SK-N-SH treated with all-trans-retinoic acid at 6 μM for 48 hours (cell line): ENCODE data around the gene CTDNEP1.

Source experiments
- CSDC2 ChIP-seq: fragments of 250-450 bp; sonication (Bioruptor Pico); IDR thresholded peaks from 2 replicates; pipeline ENCODE4 v1.5.0; 2020; ENCODE audit warnings: mild to moderate bottlenecking, moderate library complexity
- GLIS3 ChIP-seq: fragments of 250-450 bp; sonication (Bioruptor Pico); IDR thresholded peaks from 2 replicates; pipeline ENCODE4 v1.5.0; 2020; ENCODE audit warnings: mild to moderate bottlenecking, moderate library complexity
- PPARA ChIP-seq: fragments of 250-450 bp; sonication (Bioruptor Pico); IDR thresholded peaks from 2 replicates; pipeline ENCODE4 v1.5.0; 2020; ENCODE audit warnings: mild to moderate bottlenecking, borderline replicate concordance
- RARB ChIP-seq: fragments of 250-450 bp; sonication (Bioruptor Pico); IDR thresholded peaks from 2 replicates; pipeline ENCODE4 v1.8.0; 2021; ENCODE audit warnings: mild to moderate bottlenecking, moderate library complexity
- TOX ChIP-seq: fragments of 250-450 bp; sonication (Bioruptor Pico); IDR thresholded peaks from 2 replicates; pipeline ENCODE4 v1.8.0; 2021; ENCODE audit warnings: mild to moderate bottlenecking, moderate library complexity, borderline replicate concordance
- ZFP30 ChIP-seq: fragments of 450-650 bp; formaldehyde crosslinking; IDR thresholded peaks from 2 replicates; pipeline ENCODE4 v1.5.0; 2022; ENCODE audit warnings: mild to moderate bottlenecking, moderate library complexity
- ZNF565 ChIP-seq: fragments of 450-650 bp; formaldehyde crosslinking; conservative IDR thresholded peaks from 2 replicates; pipeline ENCODE4 v1.5.0; 2020; ENCODE audit warnings: low read depth, mild to moderate bottlenecking, moderate library complexity
- ZNF70 ChIP-seq: fragments of 450-650 bp; formaldehyde crosslinking; IDR thresholded peaks from 2 replicates; pipeline ENCODE4 v1.5.0; 2020; ENCODE audit warnings: mild to moderate bottlenecking, moderate library complexity
- ZNF8 ChIP-seq: fragments of 450-650 bp; formaldehyde crosslinking; IDR thresholded peaks from 2 replicates; pipeline ENCODE4 v1.5.0; 2020; ENCODE audit warnings: mild to moderate bottlenecking, moderate library complexity
- TF ChIP-seq, protein P1 (sequence below): fragments of 250-450 bp; sonication (Bioruptor Pico); IDR thresholded peaks from 2 replicates; pipeline ENCODE4 v1.5.1; 2020; ENCODE audit warnings: low read depth, mild to moderate bottlenecking, moderate library complexity
- TF ChIP-seq, protein P2 (sequence below): fragments of 250-450 bp; sonication (Bioruptor Pico); IDR thresholded peaks from 2 replicates; pipeline ENCODE4 v1.5.0; 2020; ENCODE audit warnings: mild to moderate bottlenecking, moderate library complexity
- TF ChIP-seq, protein P3 (sequence below): fragments of 250-450 bp; sonication (Bioruptor Pico); IDR thresholded peaks from 2 replicates; pipeline ENCODE4 v1.8.0; 2020; ENCODE audit warnings: mild to moderate bottlenecking, moderate library complexity, borderline replicate concordance

DNA sequence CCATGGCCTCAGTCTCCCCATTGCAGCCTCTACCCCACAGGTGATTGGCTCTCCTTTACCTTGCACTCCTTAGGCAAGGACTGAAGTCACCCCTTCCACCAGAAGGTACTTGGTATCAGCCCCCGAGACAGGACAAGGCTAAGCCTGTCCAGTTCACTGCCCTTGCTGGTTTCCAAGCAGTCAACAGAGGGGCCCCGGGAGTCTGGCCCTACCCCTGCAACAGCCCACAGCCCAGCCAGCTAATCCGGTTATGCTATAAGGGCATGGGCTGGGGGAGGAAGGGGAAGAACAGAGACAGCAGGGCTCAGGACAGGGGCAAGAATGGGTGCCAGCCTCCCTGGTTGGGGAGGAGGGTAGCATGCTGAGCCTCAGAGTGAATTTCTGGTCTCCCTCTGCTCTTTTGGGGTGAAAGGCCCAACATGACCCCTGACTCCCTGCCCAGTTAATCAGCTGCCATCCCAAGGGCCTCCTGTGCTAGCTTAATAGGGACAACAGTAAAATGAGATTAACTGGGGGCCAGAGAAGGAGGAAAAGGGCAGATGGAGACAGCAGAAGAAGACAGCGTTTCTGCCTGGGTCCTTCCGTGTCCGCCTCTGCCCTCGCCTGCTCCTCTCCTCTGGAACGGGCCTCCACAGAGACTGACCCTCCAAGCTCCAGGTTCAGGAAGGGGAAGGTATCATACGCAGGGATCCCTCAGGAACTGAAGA is 42.6 kb downstream of the CTDNEP1 start:
- TF ChIP-seq PPARA (CRISPR knock-in tag) (no peak), ZFP30 (CRISPR knock-in tag) (no peak), TOX (CRISPR knock-in tag) (no peak), ZNF8 (CRISPR knock-in tag) (no peak), ZNF70 (CRISPR knock-in tag) (no peak), ZNF565 (no peak), RARB (CRISPR knock-in tag) (no peak), CSDC2 (no peak), GLIS3 (CRISPR knock-in tag) (no peak)
- TF ChIP-seq, protein P1, sequence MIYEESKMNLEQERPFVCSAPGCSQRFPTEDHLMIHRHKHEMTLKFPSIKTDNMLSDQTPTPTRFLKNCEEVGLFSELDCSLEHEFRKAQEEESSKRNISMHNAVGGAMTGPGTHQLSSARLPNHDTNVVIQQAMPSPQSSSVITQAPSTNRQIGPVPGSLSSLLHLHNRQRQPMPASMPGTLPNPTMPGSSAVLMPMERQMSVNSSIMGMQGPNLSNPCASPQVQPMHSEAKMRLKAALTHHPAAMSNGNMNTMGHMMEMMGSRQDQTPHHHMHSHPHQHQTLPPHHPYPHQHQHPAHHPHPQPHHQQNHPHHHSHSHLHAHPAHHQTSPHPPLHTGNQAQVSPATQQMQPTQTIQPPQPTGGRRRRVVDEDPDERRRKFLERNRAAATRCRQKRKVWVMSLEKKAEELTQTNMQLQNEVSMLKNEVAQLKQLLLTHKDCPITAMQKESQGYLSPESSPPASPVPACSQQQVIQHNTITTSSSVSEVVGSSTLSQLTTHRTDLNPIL (CRISPR knock-in tag): no peak
- TF ChIP-seq, protein P2, sequence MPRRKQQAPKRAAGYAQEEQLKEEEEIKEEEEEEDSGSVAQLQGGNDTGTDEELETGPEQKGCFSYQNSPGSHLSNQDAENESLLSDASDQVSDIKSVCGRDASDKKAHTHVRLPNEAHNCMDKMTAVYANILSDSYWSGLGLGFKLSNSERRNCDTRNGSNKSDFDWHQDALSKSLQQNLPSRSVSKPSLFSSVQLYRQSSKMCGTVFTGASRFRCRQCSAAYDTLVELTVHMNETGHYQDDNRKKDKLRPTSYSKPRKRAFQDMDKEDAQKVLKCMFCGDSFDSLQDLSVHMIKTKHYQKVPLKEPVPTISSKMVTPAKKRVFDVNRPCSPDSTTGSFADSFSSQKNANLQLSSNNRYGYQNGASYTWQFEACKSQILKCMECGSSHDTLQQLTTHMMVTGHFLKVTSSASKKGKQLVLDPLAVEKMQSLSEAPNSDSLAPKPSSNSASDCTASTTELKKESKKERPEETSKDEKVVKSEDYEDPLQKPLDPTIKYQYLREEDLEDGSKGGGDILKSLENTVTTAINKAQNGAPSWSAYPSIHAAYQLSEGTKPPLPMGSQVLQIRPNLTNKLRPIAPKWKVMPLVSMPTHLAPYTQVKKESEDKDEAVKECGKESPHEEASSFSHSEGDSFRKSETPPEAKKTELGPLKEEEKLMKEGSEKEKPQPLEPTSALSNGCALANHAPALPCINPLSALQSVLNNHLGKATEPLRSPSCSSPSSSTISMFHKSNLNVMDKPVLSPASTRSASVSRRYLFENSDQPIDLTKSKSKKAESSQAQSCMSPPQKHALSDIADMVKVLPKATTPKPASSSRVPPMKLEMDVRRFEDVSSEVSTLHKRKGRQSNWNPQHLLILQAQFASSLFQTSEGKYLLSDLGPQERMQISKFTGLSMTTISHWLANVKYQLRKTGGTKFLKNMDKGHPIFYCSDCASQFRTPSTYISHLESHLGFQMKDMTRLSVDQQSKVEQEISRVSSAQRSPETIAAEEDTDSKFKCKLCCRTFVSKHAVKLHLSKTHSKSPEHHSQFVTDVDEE (CRISPR knock-in tag): no peak
- TF ChIP-seq, protein P3, sequence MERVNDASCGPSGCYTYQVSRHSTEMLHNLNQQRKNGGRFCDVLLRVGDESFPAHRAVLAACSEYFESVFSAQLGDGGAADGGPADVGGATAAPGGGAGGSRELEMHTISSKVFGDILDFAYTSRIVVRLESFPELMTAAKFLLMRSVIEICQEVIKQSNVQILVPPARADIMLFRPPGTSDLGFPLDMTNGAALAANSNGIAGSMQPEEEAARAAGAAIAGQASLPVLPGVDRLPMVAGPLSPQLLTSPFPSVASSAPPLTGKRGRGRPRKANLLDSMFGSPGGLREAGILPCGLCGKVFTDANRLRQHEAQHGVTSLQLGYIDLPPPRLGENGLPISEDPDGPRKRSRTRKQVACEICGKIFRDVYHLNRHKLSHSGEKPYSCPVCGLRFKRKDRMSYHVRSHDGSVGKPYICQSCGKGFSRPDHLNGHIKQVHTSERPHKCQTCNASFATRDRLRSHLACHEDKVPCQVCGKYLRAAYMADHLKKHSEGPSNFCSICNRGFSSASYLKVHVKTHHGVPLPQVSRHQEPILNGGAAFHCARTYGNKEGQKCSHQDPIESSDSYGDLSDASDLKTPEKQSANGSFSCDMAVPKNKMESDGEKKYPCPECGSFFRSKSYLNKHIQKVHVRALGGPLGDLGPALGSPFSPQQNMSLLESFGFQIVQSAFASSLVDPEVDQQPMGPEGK: no peak
